HepG2 (cell line): ENCODE results near the gene RANBP2.
"Not testable (repeated sequence)": the region's sequence is repeated elsewhere in the genome, so short reads cannot be mapped to it uniquely, and the experiment has no call there.

Source experiments
- NFKB2 ChIP-seq: sonication (generic); formaldehyde crosslinking; IDR thresholded peaks from 2 replicates; pipeline ENCODE4 v1.4.0; 2020; ENCODE audit warnings: missing genetic modification reagents, borderline replicate concordance
- ZNF34 ChIP-seq: sonication (generic); formaldehyde crosslinking; IDR thresholded peaks from 2 replicates; pipeline ENCODE4 v1.4.0; 2020; ENCODE audit warnings: mild to moderate bottlenecking, missing genetic modification reagents, borderline replicate concordance
- ZNF367 ChIP-seq: sonication (generic); formaldehyde crosslinking; IDR thresholded peaks from 2 replicates; pipeline ENCODE4 v1.4.0; 2020; ENCODE audit warnings: missing genetic modification reagents, borderline replicate concordance
- TF ChIP-seq, protein P1 (sequence below): sonication (generic); formaldehyde crosslinking; IDR thresholded peaks from 2 replicates; pipeline ENCODE4 v1.5.0; 2020; ENCODE audit warnings: mild to moderate bottlenecking, low read depth, missing genetic modification reagents, borderline replicate concordance

DNA sequence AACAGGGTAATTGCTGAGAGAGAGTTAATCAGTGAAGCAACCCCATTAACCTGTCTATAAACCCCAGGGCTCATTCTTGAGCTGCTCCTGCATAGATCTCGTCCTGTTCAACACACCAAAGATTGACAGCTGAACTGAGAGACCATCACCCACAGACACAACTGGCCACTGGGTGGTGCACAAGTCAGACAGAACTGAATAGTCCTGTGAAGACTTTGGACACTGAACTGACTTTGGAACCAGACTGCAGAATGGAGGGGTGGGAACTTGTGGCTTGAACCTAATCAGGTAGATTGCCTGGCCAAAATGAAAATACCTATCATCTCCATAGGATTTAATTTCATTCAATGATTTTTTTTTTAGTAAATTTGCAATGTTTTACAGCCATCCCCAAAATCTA is 29.3 kb upstream of the RANBP2 start:
- TF ChIP-seq, protein P1, sequence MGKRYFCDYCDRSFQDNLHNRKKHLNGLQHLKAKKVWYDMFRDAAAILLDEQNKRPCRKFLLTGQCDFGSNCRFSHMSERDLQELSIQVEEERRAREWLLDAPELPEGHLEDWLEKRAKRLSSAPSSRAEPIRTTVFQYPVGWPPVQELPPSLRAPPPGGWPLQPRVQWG, result not testable (repeated sequence)
- not testable (repeated sequence) for TF ChIP-seq ZNF367, NFKB2, ZNF34 (CRISPR knock-in tag)
